GM12878 (cell line): ENCODE measurements around the gene ARSA. TPM values are rescaled to one million over a fixed set of nuclear protein-coding genes. Genes with fewer than 3 reads are reported as not detected.

Source experiments
- ATAC-seq: fragments of 200-7000 bp; cut with Tn5 transposase; 3 replicates; pipeline ENCODE4 v1.9.1; 2020; ENCODE audit warnings: mild to moderate bottlenecking, moderate library complexity
- BruUV-seq: library from RNA; stranded (reverse); fragments of 400-500 nt; replicated peaks from 2 replicates; lab custom pipeline; 2021; lab: Mats Ljungman, UMichigan
- CTCF ChIA-PET: fragments of 300-600 bp; sonication (Branson Sonifier 250); formaldehyde crosslinking; extraction: SDS; loops from one replicate; lab custom pipeline; 2021; ENCODE audit warnings: inconsistent platforms; lab: Yijun Ruan, JAX
- POLR2A ChIA-PET: fragments of 350-600 bp; formaldehyde crosslinking; extraction: SDS; loops from one replicate; lab custom pipeline; 2021; ENCODE audit warnings: inconsistent platforms; lab: Charles Lee
- RAD21 ChIA-PET: fragments of 300-600 bp; sonication (Branson Sonifier 250); formaldehyde crosslinking; loops from one replicate; lab custom pipeline; 2023; ENCODE audit warnings: antibody characterized with exemption; ENCODE audit not compliant: unreplicated experiment; lab: Charles Lee
- SMC1A ChIA-PET: fragments of 300-600 bp; sonication (Branson Sonifier 250); formaldehyde crosslinking; loops from one replicate; lab custom pipeline; 2023; ENCODE audit not compliant: unreplicated experiment, uncharacterized antibody; lab: Charles Lee
- DNase-seq: peaks from one replicate; pipeline ENCODE4 v3.0.0-alpha.2; 2011; ENCODE audit warnings: low read depth, low spot score
- FAIRE-seq: peaks from 3 replicates; lab custom pipeline; 2011; peaks lifted over from hg19 to GRCh38; lab: Jason Lieb, UNC
- H2AFZ ChIP-seq: 2 replicates; pipeline ENCODE4 v1.6.0; 2011; ENCODE audit warnings: low read depth, low read length, control low read depth; ENCODE audit not compliant: control insufficient read depth
- H3K27ac ChIP-seq: 2 replicates; pipeline ENCODE4 v1.5.1; 2011; ENCODE audit warnings: control low read depth; ENCODE audit not compliant: control insufficient read depth, insufficient read depth
- H3K27me3 ChIP-seq, 2 experiments: replicated peaks in 1 of 2; 2 replicates each; pipeline versions ENCODE4 v1.6.0 to v1.6.1; 2011; ENCODE audit warnings: low read length in 1 of 2; ENCODE audit not compliant: control insufficient read depth in 2 of 2, insufficient read depth in 2 of 2
- H3K36me3 ChIP-seq, 2 experiments: 2 replicates each; pipeline ENCODE4 v1.5.1; 2011; ENCODE audit warnings: low read length in 1 of 2; ENCODE audit not compliant: control insufficient read depth in 2 of 2, insufficient read depth in 2 of 2
- H3K4me1 ChIP-seq: 2 replicates; pipeline ENCODE4 v1.6.1; 2011; ENCODE audit warnings: mild to moderate bottlenecking, low read length, moderate library complexity, mixed read lengths; ENCODE audit not compliant: control insufficient read depth, insufficient read depth
- H3K4me2 ChIP-seq: 2 replicates; pipeline ENCODE4 v1.6.0; 2011; ENCODE audit warnings: control low read depth; ENCODE audit not compliant: control insufficient read depth, insufficient read depth
- H3K4me3 ChIP-seq: fragments of 200-600 bp; sonication (generic); 2 replicates; pipeline ENCODE4 v1.5.1; 2016
- H3K79me2 ChIP-seq: 2 replicates; pipeline ENCODE4 v1.6.0; 2011; ENCODE audit warnings: low read length; ENCODE audit not compliant: control insufficient read depth, insufficient read depth
- H3K9ac ChIP-seq: 2 replicates; pipeline ENCODE4 v1.8.0; 2011; ENCODE audit warnings: low read length, control low read depth, mixed read lengths; ENCODE audit not compliant: control insufficient read depth, insufficient read depth
- H3K9me3 ChIP-seq: replicated peaks from 3 replicates; pipeline ENCODE4 v1.5.1; 2011; ENCODE audit warnings: mild to moderate bottlenecking, low read length; ENCODE audit not compliant: control insufficient read depth, insufficient read depth
- H4K20me1 ChIP-seq: 2 replicates; pipeline ENCODE4 v1.6.0; 2011; ENCODE audit not compliant: control insufficient read depth, insufficient read depth
- CREM ChIP-seq: IDR thresholded peaks from 2 replicates; pipeline ENCODE4 v1.6.1; 2014; ENCODE audit warnings: antibody characterized with exemption, low read depth
- FOS ChIP-seq: IDR thresholded peaks from 3 replicates; pipeline ENCODE4 v1.6.1; 2011; ENCODE audit warnings: borderline replicate concordance; ENCODE audit not compliant: insufficient read length; ENCODE audit errors: extremely low read depth
- FOXM1 ChIP-seq: IDR thresholded peaks from 2 replicates; pipeline ENCODE4 v1.6.1; 2012; ENCODE audit warnings: low read depth, mild to moderate bottlenecking, inconsistent platforms, low read length, moderate library complexity
- HCFC1 ChIP-seq: fragments of 150-350 bp; IDR thresholded peaks from 2 replicates; pipeline ENCODE4 v1.6.1; 2014; ENCODE audit warnings: low read length
- IKZF1 ChIP-seq: fragments of 450-650 bp; conservative IDR thresholded peaks from 2 replicates; pipeline ENCODE4 v1.6.1; 2017; ENCODE audit warnings: antibody characterized with exemption, mild to moderate bottlenecking
- KLF5 ChIP-seq: fragments of 450-650 bp; IDR thresholded peaks from 2 replicates; pipeline ENCODE4 v1.6.1; 2014; ENCODE audit warnings: mild to moderate bottlenecking; ENCODE audit not compliant: partially characterized antibody
- NR2F1 ChIP-seq: fragments of 450-650 bp; conservative IDR thresholded peaks from 2 replicates; pipeline ENCODE4 v1.6.1; 2017; ENCODE audit warnings: mild to moderate bottlenecking
- NRF1 ChIP-seq: conservative IDR thresholded peaks from 2 replicates; pipeline ENCODE4 v1.6.1; 2011; ENCODE audit warnings: mild to moderate bottlenecking, low read depth, low read length, improper control_type of control experiment
- RFX5 ChIP-seq: IDR thresholded peaks from 2 replicates; pipeline ENCODE4 v1.6.1; 2011; ENCODE audit warnings: low read depth, low read length, improper control_type of control experiment
- SPI1 ChIP-seq: IDR thresholded peaks from 2 replicates; pipeline ENCODE4 v1.6.1; 2011; ENCODE audit warnings: low read depth, mild to moderate bottlenecking, low read length, moderate library complexity, borderline replicate concordance; ENCODE audit not compliant: insufficient read depth
- TCF3 ChIP-seq: IDR thresholded peaks from 2 replicates; pipeline ENCODE4 v1.6.1; 2012; ENCODE audit warnings: low read depth, mild to moderate bottlenecking, low read length, borderline replicate concordance; ENCODE audit not compliant: insufficient read depth
- ZSCAN29 ChIP-seq: fragments of 450-650 bp; IDR thresholded peaks from 2 replicates; pipeline ENCODE4 v1.6.1; 2017; ENCODE audit warnings: mild to moderate bottlenecking, moderate library complexity
- WGBS: methylation state at CpG from one replicate; pipeline ENCODE4 v1.1.6; 2016; ENCODE audit warnings: low lambda C conversion rate; ENCODE audit not compliant: insufficient replicate concordance, insufficient coverage; ENCODE audit errors: missing lambda C conversion rate; 5-methylcytosine and 5-hydroxymethylcytosine counted together
- in situ Hi-C: fragments of 300-500 bp; cut with MboI; formaldehyde crosslinking; loops from 9 replicates; pipeline ENCODE4 v1.14.3; 2018; ENCODE audit warnings: mixed read lengths
- intact Hi-C: fragments of 100-400 bp; cut with micrococcal nuclease; formaldehyde crosslinking; loops from one replicate; pipeline ENCODE4 v1.14.2; 2022; ENCODE audit not compliant: unreplicated experiment
- polyA plus RNA-seq, 11 experiments: library from polyadenylated mRNA; depleted of rRNA in 4 of 11; unstranded in 6 of 11; stranded (reverse) in 5 of 11; fragments of >200 nt; fragmentation: Nextera tagmentation in 4 of 11; fragmentation: Illumina TruSeq in 1 of 11; extraction: Ambion mirVana in 4 of 11; extraction: Trizol in 1 of 11; gene quantifications; 1 replicate in 1 of 11; 2 replicates in 10 of 11; pipeline versions ENCODE4 v1.2.1 to v1.2.3, GENCODE V29; 2011 to 2016; ENCODE audit warnings: inconsistent platforms in 2 of 11, missing spikeins in 2 of 11, low read depth in 1 of 11
- total RNA-seq, 4 experiments: library from RNA; depleted of rRNA in 3 of 4; stranded (reverse); fragments of >200 nt in 3 of 4; fragmentation: Illumina TruSeq in 1 of 4; extraction: Trizol in 1 of 4; gene quantifications; 2 replicates each; pipeline versions ENCODE4 v1.2.1 to v1.2.3, GENCODE V29; 2013 to 2021
- TF ChIP-seq, protein P1 (sequence below): fragments of 450-650 bp; IDR thresholded peaks from 2 replicates; pipeline ENCODE4 v1.6.1; 2017; ENCODE audit warnings: borderline replicate concordance
- TF ChIP-seq, protein P2 (sequence below): fragments of 450-650 bp; IDR thresholded peaks from 2 replicates; pipeline ENCODE4 v1.6.1; 2017; ENCODE audit warnings: mild to moderate bottlenecking, moderate library complexity
- TF ChIP-seq, protein P3 (sequence below): fragments of 450-650 bp; IDR thresholded peaks from 2 replicates; pipeline ENCODE4 v1.6.1; 2017; ENCODE audit warnings: low read depth, mild to moderate bottlenecking, moderate library complexity

Gene ARSA
- total and polyA plus RNA-seq, 10 of the 15 experiments (the other 5 are each of a cell fraction or from before 2014, with no cell fraction given), result 0.39 to 26.3 (median 9.8) TPM

DNA sequence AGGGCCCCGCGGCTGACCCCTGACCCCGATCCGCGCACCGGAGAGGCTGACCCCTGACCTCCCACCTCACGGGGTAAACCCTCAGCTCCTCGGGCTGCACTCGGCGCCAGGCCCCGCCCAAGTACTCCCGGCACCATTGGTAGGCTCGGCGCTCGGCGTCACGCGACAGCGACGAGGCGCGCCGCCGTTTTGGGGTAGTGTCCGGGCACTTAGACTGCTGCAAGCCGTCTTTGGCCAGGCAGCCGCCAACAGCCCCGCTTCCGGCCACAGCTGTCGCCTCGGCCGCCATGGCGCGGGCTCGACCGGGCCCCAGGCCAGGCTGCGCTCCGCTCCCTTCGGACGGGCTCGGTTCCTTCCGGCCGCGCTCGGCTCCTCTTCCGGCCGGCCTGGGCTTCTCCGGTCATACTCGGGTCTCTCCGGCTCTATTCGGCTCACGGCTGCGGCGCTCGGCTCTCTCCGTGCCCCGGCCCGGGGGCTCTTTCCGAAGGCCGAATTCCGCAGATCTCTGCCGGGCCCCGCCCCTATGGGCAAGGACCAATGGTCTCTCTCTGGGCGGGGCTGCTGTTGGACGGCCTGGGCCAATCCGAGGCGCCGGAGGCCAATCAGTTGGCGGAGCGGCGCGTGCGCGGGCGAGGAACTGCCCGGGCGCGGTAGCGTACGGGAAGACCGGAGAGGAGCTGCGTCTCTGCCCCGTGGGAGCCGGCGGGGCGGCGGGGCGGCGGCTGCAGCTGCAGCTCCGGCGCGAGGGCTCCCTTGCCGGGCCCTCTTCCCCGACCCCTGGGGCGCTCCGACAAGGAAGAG lies 45.3 kb downstream of the ARSA start, which contains the start of gene CHKB:
TSS of gene CHKB (minus strand) at position 357 of the 801 bp plus-strand sequence. CDS start at position 289, 68 bp downstream.
- ChIA-PET CTCF (interaction anchor here (1.0 to 3.0 kb wide), 2 partner anchors 19 to 183 kb away, joined by 3 to 13 read pairs; partner anchors contain the start of gene SYCE3), SMC1A (interaction anchor here (1.6 to 2.5 kb wide), 2 partner anchors 38 to 57 kb away, joined by 4 to 8 read pairs; partner anchors contain the start of gene SCO2), RAD21 (interaction anchor here (1.6 to 2.8 kb wide), 3 partner anchors 13 to 57 kb away, joined by 3 to 16 read pairs (median 7); partner anchors contain the start of gene SCO2), POLR2A (interaction anchor here (0.5 to 2.6 kb wide), 11 partner anchors 13 to 75 kb away, joined by 3 to 7 read pairs (median 3); partner anchors contain the start of genes ARSA, LMF2, NCAPH2 and SCO2)
- DNase-seq, result peak; percentile 80
- no TSS peak for BruUV-seq
- under 1% methylated on average over 68 of the region's 96 CpGs for WGBS
- peak within 1 kb of the TSS; percentile 90 for H3K4me3 ChIP-seq
- peak within 1 kb of the TSS; percentile 94 for H3K27ac ChIP-seq
- peak within 1 kb of the TSS; percentile 81 for H2AFZ ChIP-seq
- H3K27me3 ChIP-seq, result no peaks in the 10 kb centered on the region
- no peaks in the 10 kb centered on the region for H4K20me1 ChIP-seq
- peak; percentile 97 for ATAC-seq
- H3K79me2 ChIP-seq, result peaks cover 20% of the 10 kb centered on the region
- H3K9ac ChIP-seq, result peak within 1 kb of the TSS; percentile 82
- in situ Hi-C loops (no loop called here), intact Hi-C loops (loop anchor here (1.0 to 5.0 kb wide), 2 partner anchors 43 to 55 kb away; partner anchors contain the start of gene SCO2)
- peak; percentile 94 for FAIRE-seq
- peaks cover 4 to 6% of the 10 kb centered on the region in 2 experiments; a peak in 3 of 4 replicates for H3K36me3 ChIP-seq
- peak within 1 kb of the TSS; percentile 88 for H3K4me2 ChIP-seq
- H3K9me3 ChIP-seq, result no peaks in the 10 kb centered on the region
- peaks cover 15% of the 10 kb centered on the region for H3K4me1 ChIP-seq
- TF ChIP-seq KLF5, result peak; percentile 24
- 0 out of 2 replicates have a peak, but pooled peaks have one; percentile 37 for TF ChIP-seq TCF3
- peak; percentile 32 for TF ChIP-seq FOS
- peak; percentile 99 for TF ChIP-seq NR2F1
- peak; percentile 52; the same call in 1 of the 2 replicates for TF ChIP-seq IKZF1
- TF ChIP-seq SPI1, result no peak
- peak; percentile 70 for TF ChIP-seq RFX5
- TF ChIP-seq, protein P1, sequence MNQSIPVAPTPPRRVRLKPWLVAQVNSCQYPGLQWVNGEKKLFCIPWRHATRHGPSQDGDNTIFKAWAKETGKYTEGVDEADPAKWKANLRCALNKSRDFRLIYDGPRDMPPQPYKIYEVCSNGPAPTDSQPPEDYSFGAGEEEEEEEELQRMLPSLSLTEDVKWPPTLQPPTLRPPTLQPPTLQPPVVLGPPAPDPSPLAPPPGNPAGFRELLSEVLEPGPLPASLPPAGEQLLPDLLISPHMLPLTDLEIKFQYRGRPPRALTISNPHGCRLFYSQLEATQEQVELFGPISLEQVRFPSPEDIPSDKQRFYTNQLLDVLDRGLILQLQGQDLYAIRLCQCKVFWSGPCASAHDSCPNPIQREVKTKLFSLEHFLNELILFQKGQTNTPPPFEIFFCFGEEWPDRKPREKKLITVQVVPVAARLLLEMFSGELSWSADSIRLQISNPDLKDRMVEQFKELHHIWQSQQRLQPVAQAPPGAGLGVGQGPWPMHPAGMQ, result no peak
- TF ChIP-seq, protein P2, sequence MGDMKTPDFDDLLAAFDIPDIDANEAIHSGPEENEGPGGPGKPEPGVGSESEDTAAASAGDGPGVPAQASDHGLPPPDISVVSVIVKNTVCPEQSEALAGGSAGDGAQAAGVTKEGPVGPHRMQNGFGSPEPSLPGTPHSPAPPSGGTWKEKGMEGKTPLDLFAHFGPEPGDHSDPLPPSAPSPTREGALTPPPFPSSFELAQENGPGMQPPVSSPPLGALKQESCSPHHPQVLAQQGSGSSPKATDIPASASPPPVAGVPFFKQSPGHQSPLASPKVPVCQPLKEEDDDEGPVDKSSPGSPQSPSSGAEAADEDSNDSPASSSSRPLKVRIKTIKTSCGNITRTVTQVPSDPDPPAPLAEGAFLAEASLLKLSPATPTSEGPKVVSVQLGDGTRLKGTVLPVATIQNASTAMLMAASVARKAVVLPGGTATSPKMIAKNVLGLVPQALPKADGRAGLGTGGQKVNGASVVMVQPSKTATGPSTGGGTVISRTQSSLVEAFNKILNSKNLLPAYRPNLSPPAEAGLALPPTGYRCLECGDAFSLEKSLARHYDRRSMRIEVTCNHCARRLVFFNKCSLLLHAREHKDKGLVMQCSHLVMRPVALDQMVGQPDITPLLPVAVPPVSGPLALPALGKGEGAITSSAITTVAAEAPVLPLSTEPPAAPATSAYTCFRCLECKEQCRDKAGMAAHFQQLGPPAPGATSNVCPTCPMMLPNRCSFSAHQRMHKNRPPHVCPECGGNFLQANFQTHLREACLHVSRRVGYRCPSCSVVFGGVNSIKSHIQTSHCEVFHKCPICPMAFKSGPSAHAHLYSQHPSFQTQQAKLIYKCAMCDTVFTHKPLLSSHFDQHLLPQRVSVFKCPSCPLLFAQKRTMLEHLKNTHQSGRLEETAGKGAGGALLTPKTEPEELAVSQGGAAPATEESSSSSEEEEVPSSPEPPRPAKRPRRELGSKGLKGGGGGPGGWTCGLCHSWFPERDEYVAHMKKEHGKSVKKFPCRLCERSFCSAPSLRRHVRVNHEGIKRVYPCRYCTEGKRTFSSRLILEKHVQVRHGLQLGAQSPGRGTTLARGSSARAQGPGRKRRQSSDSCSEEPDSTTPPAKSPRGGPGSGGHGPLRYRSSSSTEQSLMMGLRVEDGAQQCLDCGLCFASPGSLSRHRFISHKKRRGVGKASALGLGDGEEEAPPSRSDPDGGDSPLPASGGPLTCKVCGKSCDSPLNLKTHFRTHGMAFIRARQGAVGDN, result peak; percentile 74
- TF ChIP-seq FOXM1, result no peak
- peak; percentile 80 for TF ChIP-seq CREM
- TF ChIP-seq, protein P3, sequence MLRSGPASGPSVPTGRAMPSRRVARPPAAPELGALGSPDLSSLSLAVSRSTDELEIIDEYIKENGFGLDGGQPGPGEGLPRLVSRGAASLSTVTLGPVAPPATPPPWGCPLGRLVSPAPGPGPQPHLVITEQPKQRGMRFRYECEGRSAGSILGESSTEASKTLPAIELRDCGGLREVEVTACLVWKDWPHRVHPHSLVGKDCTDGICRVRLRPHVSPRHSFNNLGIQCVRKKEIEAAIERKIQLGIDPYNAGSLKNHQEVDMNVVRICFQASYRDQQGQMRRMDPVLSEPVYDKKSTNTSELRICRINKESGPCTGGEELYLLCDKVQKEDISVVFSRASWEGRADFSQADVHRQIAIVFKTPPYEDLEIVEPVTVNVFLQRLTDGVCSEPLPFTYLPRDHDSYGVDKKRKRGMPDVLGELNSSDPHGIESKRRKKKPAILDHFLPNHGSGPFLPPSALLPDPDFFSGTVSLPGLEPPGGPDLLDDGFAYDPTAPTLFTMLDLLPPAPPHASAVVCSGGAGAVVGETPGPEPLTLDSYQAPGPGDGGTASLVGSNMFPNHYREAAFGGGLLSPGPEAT, result peak; percentile 34; the same call in 1 of the 2 replicates
- TF ChIP-seq ZSCAN29, result no peak
- TF ChIP-seq HCFC1, result peak; percentile 34; the same call in 1 of the 2 replicates
- TF ChIP-seq NRF1, result peak; percentile 75
